HG02852 (cell line): ENCODE results near the gene TBC1D16.
"Not testable (repeated sequence)": the region's sequence is repeated elsewhere in the genome, so short reads cannot be mapped to it uniquely, and the experiment has no call there.

Experiments
- ATAC-seq: cut with Tn5 transposase; IDR thresholded peaks from one replicate; pipeline ENCODE4 v1.9.1; 2021; ENCODE audit warnings: mild to moderate bottlenecking, moderate library complexity; ENCODE audit not compliant: unreplicated experiment

TBC1D16 gene

DNA sequence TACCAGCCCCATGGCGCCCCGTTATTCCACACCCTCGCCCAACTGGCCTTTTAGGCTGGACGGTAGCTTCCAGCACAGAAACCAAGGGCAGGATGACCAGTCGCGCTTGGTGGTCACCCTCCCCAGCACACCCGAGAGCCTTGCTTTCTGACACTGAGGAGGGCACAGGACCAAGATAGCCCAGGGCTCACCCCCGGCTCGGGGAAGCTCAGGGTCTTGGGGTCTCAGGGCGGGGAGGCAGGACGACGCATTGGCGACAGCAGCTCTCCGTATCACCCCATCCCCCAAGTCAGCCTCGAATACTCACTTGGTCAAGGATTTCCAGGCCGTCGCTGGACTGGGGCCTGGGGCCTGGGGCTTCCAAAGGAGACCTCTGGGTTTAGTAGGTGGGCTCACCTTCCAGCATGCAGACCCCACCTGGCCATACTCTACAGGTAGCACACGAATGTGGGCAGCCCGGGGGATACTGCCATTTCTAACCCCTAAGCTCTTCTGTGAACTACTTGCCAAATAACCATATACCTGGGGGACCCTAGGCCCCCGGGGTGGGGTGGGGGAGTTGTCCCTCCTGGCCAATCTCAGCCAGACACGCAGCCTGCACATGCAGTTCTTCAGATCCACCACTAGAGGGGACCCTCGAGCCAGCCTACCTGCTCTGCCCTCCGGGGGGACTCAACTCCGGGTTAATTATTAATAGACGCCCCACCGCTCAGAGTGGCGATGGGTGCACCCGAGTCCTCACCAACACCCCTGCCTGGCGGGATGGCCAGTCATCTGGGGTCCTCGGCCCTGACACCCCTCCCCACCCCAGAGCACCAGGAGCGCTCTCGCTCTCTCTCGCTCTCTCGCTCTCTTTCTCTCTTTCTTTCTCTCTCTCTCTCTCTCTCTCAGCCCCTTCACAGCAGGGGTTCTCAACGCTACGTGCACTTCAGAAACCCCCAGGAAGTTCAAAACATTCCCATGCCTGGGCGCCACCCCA lies 30.0 kb downstream of the TBC1D16 start:
- no peak for ATAC-seq

DNA sequence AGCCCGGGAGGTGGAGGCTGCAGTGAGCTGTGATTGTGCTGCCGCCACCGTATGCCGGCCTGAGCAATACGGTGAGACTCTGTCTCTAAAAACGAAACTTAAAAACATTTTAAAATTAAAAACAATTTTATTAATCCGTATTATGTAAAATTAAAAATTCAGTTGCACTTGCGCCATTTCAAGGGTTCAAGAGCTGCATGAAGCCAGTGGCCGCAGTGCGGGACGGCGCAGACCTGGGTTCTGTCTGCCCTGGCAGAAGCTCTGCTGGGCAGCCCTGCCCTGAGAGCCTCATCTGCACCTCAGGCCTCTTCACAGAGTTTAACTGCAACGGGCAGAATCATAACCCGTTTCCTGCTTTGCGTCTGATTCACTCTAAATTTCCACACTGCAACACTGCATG lies 31.7 kb downstream of the TBC1D16 start:
- ATAC-seq, result no peak

DNA sequence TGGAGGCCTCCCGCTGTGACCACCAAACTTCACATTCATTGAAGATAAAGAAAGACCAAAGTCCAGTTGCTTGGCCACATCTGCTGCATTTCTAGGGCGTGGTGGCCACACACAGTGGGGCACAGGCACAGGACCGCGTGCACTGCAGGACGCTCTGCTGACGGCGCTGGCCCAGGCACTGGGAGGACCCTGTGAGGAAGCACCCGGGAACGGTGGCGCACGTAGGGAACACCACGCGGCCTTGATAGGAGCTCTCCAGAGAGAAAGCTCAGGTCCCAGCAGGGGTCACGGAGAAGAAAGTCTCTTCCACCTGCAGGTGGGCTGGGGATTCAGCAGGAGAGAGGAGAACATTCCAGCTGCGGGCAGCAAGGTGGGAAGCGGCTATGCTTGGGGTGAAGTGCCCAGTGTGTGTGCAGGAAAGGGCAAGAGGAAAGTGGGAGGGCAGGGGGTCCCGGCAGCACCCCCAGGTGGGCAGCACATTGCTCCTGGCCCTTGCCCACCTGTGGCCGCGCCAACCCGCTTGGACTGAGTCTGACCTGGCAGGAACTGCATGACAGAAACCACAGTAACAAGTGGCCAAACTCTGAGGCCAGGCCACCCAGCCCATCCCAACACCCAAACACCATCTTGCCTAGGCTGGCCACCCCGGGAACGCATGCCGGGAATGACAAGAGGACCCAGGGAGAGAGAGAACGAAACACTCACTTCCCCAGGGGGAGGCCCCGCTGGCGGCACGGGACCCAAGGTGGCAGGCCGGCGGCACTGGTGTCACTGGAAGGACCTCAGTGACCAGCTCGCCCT lies 32.8 kb downstream of the TBC1D16 start:
- ATAC-seq, result no peak

DNA sequence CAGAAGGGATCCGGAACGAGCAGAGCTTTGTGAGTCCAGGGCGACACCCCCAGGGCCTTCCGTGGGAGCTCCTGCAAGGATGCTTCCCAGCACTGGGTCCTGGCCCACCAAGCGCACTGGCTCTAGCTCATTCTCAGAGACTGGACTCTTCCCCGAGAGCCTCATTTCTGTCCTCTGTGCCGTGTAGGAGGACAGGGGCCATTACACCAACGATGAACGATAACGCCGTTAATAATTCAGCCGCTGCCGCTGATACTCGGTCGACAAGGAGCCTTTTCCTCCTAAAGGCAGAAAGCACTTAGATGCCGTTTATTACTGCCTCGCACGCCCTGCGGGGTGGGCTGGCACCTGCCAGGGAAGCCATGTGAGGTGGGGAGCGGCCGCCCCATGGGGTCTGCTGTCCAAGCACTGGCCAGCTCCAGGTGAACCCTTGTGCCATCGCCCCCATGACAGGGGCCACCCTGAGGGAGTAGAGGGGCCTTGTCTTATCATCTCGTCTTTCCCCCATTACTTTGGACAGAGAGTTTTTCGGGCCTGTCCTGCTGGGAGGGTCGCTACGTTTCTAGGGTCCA lies 33.5 kb downstream of the TBC1D16 start:
- no peak for ATAC-seq

DNA sequence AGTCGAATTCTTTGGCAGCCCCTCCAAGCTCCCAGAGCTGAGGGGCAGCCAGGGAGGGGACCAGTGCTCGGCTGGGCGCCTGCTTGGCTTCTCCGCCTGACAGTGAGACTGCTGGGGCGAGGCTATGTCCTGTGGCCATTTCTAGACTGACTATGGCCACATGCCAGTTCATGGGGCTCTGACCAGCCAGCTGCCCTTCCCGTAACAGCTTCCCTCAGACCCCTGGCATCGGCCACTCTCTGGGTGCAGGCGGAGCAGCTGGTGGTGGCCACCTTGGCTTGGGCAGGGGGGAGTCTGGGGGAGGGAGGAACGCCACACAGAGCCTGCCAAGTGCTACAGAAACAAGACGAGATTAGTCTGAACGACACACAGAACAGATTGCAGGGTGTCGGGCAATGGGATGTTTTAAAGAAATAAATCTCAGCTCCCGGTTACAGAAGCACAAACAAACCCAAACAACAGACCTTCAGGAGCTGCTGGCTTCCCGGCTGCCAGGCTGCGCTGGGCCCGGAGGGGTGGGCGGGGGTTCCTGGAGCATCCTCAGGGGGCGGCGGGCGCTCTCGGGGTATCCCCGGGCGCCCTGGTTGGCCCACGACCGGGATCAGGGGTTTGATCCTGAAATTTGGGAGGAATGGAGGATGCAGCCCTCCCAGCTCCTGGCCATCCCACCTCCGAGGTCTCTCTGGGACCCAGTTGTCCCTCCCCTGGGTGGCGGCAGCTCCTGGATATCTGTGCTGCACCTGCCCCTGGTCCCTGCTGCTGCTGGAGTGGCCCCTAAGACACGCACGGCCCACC lies 34.5 kb downstream of the TBC1D16 start:
- no peak for ATAC-seq

DNA sequence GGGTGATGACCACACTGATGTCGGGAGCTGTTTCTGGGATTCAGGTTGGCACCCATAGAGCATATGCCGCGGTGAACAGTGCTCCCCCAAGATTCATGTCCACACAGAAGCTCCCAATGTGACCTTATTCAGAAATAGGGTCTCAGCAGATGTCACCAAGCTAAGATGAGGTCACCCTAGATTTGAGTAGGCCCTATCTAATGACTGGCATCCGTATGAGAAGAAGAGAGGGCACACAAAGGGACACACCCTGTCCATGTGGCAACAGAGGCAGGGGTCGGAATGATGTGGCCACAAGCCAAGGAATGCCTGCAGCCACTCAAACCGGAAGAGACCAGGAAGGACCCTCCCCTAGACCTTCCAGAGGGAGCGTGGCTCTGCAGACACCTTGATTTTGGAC lies 35.5 kb downstream of the TBC1D16 start:
- ATAC-seq, result no peak

DNA sequence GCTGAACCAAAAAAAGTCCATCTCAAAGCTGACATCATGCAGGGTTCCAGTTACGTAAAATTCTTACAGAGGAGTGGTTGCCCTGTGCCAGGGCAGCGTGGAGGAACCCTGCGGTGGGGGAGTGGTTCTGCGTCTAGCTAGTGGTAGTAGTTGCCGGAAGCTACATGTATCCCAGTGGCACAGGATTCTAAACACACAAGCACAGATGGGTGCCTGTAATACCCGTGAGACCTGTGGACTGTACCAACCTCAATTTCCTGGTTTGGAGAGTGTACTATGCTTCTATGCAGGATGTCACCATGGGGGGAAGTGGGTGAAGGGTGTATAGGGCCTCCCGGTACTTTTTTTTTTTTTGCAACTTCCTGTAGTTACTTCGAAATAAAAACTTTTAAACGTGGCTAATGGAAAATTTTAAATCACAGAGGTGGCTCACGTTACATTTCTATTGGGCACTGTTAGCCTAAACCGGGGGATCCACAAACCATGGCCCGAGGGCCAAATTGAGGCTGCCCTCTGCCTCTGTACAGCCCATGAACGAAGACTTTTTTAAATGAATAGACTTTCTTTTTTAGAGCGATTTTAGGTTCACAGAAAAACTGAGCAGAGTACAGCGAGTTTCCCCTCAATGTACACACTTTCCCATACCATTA lies 38.5 kb downstream of the TBC1D16 start:
- no peak for ATAC-seq

DNA sequence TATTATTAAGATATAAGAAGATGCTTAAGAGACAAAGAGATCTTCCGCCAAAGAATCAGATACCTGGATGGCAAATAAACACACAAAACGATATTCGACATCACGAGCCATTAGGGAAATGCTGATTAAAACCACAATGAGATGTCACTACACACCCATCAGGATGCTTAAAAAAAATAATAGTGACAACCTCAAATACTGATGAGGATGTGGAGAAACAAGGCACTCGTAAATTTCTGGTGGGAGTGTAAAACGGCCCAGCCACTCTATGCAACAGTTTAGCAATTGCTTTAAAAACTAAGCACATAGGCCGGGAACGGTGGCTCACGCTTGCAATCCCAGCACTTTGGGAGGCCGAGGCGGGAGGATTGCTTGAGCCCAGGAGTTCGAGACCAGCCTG lies 39.4 kb downstream of the TBC1D16 start:
- ATAC-seq, result no peak

DNA sequence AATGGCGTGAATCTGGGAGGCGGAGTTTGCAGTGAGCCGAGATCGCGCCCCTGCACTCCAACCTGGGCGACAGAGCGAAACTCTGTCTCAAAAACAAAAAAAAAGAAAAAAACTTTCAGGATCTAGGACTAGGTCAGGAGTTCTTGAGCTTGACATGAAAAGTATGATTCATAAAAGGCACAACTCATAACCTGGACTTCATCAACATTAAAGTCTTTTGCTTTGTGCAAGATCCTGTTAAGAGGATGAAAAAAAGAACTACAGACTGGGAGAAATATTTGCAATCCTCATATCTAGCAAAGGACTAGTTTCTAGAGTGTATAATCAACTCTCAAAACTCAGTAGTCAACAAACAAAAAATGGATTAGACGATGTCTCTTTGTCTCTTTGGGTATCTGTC lies 40.0 kb downstream of the TBC1D16 start:
- ATAC-seq, result no peak

DNA sequence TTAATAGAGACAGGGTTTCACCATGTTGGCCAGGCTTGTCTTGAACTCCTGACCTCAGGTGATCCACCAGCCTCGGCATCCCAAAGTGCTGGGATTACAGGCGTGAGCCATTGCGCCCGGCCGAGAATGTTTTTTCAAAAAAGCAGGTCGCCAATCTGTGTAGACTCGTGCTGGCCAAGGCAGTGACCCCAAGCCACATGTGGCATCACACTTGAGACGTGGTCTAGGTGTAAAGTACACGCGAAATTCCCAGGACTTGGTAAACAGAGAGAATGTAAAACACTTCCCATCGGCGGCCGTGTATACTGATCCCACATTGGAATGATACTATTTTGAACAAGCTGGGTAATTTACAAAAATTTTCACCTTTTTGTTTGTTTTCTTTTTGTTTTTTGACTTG lies 41.1 kb downstream of the TBC1D16 start:
- no peak for ATAC-seq

DNA sequence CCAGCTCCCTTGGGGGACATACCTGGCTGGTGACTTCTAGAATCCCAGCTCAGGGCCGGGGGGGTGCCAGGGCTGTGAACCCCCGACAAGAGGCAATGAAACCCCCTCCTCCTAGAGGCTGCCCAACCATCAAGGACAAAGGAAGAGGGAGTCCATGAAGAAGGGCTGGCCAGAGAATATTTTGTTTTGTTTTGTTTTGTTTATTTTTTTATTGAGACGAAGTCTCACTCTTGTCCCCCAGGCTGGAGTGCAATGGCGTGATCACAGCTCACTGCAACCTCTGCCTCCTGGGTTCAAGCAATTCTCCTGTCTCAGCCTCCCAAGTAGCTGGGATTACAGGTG lies 41.5 kb downstream of the TBC1D16 start:
- ATAC-seq, result not testable (repeated sequence)

DNA sequence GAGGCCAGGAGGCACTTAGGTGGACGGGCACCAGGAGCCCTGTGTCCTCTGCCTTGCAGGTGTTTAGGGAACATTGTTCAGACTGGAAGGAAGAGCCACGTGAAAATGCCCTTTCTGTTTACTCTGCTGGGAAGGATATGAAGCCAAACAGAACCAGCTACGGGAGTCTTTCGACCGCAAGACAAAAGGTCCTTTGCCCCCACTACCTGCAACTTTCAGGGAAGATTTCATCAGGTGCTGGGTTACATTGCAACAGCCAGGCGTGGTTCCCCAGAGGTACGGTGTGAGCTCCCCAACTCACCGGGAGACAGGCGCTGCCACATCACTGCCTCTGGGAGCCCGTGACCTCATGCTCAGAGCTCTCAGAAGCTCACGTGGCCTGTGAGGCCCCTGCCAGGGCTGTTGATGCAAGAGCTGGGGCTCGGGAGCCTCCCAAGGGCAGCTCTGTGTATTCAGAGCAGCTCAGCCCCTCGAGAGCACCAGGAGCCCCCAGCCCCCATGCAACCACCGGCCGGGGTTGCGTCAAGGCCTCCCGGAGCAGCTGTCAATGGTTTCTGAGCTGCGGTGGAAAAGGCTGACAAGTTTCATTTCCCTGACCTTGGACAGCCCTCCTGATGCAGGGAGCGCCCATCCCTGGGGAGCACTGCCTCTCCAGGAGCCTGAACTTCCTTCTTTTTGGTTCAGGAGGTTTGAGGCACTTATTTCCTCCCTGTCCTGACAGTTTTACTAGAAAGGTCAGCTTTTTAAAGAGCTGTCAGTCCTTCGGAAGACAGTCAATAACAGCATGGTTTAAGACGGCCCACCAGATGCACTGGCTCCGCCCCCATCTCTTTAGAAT lies 42.1 kb downstream of the TBC1D16 start:
- ATAC-seq, result no peak

DNA sequence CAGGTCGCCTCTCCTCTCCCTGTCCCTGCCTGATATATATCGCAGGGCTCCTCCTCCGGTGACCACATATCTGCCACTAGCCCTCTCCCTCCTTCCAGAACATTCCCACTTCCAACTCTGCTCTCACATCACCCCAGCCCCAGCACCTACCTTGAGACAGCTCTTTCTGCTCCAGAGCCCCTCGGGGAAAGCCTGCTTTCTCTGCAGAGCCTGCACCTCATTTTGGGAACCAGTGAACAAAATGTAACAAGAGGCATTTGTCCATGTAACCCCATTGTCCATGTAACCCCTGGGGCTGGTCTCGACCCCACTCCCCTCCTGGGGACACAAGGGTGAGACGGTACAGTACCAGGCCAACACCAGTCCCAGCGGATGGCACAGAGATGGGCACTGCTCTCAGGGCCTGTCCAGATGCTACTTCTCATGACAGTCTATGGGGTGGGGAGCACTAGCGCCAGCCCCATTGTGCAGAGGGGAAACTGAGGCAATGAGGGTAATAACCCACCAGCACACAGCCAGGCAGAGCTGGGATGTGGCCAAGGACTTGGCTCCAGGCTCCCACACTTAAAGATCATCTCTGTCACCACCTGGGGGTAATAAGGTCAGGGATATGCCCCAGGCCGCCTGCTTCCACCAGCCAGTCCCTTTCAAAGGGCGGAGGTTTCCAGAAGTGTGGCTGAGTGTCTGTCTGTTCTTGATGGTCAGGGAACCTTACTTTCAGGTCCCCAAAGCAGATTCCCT lies 42.9 kb downstream of the TBC1D16 start:
- ATAC-seq, result no peak

DNA sequence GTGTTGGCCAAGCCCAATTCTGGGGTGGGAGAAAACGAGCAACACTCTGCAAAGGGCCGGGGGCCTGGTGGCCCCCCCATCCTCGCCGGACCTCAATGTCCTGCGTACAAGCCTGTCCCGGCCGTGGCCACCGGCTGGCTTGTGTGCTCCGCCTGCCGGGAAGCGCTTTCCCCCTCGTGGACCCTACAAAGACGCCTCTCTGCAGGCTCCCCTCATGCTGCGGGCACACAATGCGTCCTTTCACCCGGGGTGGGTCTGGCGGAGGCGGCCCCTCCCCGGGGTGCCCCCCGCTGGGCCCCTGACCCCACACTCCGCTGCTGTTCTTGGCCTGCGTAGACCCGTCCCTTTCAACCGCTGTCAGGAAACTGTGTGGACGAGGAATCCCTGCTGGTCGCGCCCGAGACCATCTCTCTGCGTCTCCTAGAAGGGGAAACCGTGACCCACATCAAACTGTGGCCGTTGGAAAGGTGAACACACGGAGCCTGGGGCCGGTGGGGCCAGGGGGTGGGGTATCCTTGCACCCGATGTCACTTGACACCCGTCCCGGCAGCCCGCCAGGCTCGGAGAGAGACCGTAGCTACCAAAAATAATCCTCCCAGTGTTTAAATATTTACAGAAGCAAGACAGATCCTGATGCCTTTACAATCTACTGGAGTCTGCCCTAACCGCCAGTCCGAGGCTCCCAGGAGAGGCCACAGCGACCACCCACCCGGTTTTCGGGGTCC lies 43.6 kb downstream of the TBC1D16 start:
- ATAC-seq, result no peak

DNA sequence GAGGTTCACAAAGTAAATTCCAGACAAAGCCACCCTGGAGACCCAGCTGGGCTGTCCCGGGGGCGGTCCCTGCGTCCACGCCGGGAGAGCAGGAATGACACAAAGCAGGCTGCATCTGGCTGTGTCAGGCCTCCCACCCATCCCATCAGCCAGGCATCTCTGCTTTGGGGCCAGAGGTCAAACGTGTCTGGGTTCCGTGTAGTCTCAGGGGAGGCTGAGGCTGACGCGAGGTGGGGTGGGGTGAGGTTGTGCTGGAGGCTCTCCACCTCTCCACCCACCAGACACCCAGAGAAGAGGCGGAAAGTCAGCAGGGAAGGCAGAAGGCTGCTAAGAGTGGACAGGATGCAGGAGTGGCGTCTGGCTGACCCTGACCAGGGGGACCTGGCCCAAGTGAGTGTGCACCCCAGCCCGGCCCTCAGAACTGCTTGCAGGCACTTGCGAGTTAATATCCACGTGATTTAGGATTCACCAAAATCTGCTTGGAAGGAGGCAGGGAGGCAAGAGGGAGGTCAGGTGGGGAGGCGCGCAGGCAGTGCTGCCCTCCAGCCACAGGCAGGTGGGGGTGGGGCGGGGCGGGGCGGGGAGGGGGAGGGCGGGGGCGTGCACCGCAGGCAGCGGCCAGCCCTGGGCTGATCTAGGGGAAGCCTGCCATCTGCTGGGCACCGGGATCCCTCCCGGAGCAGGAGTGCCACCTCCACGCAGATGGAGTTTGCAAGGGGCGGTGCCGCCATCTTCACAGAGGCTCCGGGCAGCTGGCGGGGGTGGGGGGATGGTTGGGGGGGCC lies 44.3 kb downstream of the TBC1D16 start:
- no peak for ATAC-seq

DNA sequence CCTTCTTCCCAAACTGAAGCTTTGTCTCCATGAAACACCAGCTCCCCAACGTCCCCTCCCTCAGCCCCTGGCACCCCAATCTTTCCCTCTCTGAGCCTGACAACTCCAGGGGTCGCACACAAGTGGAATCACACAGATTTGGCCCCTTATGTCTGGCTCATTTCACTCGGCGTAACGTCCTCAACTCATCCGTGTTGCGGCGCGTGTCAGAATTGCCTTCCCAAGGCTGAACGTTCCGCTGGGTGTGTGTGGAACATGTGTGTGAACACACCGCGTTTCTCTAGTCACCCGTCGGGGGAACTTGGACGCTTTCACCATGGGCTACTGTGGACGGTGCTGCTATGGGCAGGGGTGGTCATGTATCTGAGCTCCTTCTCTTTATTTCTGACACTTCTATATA lies 45.0 kb downstream of the TBC1D16 start:
- ATAC-seq, result no peak

DNA sequence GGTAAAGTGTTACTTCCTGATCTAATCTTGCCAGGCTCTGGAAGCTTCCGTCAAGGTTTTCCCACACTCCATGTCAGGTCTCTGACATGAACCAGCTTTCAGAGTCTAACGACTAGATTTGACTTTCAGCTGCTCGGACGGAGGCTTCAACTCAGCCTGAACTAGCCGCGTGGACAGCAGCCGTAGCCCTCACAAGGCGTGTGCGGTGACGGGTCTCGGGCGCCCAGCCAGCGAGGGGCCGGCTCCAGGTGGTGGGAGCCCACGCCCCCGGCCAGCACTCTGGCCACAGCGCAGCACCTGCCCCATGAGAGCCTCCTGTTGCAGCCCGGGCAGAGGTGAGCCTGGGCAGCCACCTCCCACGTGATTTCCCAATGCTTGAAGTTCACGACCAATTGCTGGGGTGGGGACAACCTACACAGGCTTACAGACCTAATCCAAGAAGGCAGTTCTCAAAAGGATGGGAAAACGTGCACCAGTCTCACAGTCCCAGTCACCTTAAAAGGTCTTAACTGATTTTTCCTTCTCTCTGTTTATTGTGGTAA lies 45.5 kb downstream of the TBC1D16 start:
- no peak for ATAC-seq
